ENCODE results near the gene SCAPER.

DNA sequence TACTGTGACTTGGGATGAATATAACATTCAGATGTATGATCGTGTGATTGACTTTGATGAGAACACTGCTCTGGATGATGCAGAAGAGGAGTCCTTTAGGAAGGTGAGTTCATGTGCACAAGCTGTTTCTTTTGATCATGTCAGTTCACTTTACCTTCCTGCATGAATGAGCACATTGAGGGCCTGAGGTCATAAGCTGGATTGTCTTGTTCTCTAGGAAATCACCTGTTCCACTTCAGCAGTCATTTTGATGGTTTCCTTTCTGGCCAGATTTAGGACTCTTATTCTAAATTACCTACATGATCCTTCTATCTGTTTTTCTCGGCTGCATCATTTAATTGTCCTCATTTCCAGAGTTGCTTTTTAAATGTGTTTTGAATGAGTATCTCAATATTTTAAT is 30.5 kb upstream of the SCAPER start:
- TF ChIP-seq CTCF (IDR thresholded peaks at IDR 0.05) (no peak), POLR2A (IDR thresholded peaks at IDR 0.05; ENCODE audit: low read length) (no peak), HMGXB4 (CRISPR knock-in tag; IDR thresholded peaks at IDR 0.05; ENCODE audit: borderline replicate concordance) (no peak), E2F6 (IDR thresholded peaks at IDR 0.05; ENCODE audit: borderline replicate concordance, low read depth) (no peak), GATA3 (IDR thresholded peaks at IDR 0.05; ENCODE audit: borderline replicate concordance) (no peak), USF2 (IDR thresholded peaks at IDR 0.05) (no peak), MYC (IDR thresholded peaks at IDR 0.05; ENCODE audit: borderline replicate concordance, low read length) (no peak)
- TF ChIP-seq, protein P1, sequence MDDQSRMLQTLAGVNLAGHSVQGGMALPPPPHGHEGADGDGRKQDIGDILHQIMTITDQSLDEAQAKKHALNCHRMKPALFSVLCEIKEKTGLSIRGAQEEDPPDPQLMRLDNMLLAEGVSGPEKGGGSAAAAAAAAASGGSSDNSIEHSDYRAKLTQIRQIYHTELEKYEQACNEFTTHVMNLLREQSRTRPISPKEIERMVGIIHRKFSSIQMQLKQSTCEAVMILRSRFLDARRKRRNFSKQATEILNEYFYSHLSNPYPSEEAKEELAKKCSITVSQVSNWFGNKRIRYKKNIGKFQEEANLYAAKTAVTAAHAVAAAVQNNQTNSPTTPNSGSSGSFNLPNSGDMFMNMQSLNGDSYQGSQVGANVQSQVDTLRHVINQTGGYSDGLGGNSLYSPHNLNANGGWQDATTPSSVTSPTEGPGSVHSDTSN (IDR thresholded peaks at IDR 0.05): no peak
- TF ChIP-seq, protein P2, sequence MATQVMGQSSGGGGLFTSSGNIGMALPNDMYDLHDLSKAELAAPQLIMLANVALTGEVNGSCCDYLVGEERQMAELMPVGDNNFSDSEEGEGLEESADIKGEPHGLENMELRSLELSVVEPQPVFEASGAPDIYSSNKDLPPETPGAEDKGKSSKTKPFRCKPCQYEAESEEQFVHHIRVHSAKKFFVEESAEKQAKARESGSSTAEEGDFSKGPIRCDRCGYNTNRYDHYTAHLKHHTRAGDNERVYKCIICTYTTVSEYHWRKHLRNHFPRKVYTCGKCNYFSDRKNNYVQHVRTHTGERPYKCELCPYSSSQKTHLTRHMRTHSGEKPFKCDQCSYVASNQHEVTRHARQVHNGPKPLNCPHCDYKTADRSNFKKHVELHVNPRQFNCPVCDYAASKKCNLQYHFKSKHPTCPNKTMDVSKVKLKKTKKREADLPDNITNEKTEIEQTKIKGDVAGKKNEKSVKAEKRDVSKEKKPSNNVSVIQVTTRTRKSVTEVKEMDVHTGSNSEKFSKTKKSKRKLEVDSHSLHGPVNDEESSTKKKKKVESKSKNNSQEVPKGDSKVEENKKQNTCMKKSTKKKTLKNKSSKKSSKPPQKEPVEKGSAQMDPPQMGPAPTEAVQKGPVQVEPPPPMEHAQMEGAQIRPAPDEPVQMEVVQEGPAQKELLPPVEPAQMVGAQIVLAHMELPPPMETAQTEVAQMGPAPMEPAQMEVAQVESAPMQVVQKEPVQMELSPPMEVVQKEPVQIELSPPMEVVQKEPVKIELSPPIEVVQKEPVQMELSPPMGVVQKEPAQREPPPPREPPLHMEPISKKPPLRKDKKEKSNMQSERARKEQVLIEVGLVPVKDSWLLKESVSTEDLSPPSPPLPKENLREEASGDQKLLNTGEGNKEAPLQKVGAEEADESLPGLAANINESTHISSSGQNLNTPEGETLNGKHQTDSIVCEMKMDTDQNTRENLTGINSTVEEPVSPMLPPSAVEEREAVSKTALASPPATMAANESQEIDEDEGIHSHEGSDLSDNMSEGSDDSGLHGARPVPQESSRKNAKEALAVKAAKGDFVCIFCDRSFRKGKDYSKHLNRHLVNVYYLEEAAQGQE (IDR thresholded peaks at IDR 0.05): no peak
- TF ChIP-seq, protein P3, sequence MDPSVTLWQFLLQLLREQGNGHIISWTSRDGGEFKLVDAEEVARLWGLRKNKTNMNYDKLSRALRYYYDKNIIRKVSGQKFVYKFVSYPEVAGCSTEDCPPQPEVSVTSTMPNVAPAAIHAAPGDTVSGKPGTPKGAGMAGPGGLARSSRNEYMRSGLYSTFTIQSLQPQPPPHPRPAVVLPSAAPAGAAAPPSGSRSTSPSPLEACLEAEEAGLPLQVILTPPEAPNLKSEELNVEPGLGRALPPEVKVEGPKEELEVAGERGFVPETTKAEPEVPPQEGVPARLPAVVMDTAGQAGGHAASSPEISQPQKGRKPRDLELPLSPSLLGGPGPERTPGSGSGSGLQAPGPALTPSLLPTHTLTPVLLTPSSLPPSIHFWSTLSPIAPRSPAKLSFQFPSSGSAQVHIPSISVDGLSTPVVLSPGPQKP (IDR thresholded peaks at IDR 0.05; ENCODE audit: low read depth, low read length): no peak
- TF ChIP-seq, protein P4, sequence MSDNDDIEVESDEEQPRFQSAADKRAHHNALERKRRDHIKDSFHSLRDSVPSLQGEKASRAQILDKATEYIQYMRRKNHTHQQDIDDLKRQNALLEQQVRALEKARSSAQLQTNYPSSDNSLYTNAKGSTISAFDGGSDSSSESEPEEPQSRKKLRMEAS (IDR thresholded peaks at IDR 0.05): no peak

Data from A549 (cell line).